Lung (tissue), 12 donors: ENCODE measurements around the gene SLC6A17. TPM values are rescaled to one million over a fixed set of nuclear protein-coding genes. Genes with fewer than 3 reads are reported as not detected.

ENCODE experiments used
- ATAC-seq: fragments of 200-7000 bp; cut with Tn5 transposase; one replicate; pipeline ENCODE4 v1.9.1; 2020; ENCODE audit warnings: moderate number of reproducible peaks; ENCODE audit not compliant: insufficient read depth, low FRiP score
- DNase-seq, 3 donors: peaks; one replicate each; pipeline ENCODE4 v3.0.0-alpha.2; 2013 to 2017
- H3K27ac ChIP-seq, 2 donors: one replicate each; pipeline ENCODE4 v1.5.1; 2013; ENCODE audit warnings: mild to moderate bottlenecking in 2 of 2, moderate library complexity in 2 of 2, control low read depth in 1 of 2, inconsistent platforms in 1 of 2, low read depth in 1 of 2, low read length in 1 of 2
- H3K27me3 ChIP-seq, 3 donors: one replicate each; pipeline ENCODE4 v1.5.1; 2013; ENCODE audit warnings: low read length in 2 of 3; ENCODE audit not compliant: control insufficient read depth in 3 of 3, insufficient read depth in 3 of 3
- H3K36me3 ChIP-seq, 4 donors: one replicate each; pipeline ENCODE4 v1.5.1; 2013; ENCODE audit warnings: low read length in 4 of 4, mild to moderate bottlenecking in 1 of 4, moderate library complexity in 1 of 4; ENCODE audit not compliant: control insufficient read depth in 4 of 4, insufficient read depth in 4 of 4
- H3K4me1 ChIP-seq, 5 donors: one replicate each; pipeline ENCODE4 v1.5.1; 2013; ENCODE audit warnings: low read length in 5 of 5, mild to moderate bottlenecking in 2 of 5, moderate library complexity in 1 of 5; ENCODE audit not compliant: control insufficient read depth in 5 of 5, insufficient read depth in 5 of 5
- H3K4me3 ChIP-seq: one replicate; pipeline ENCODE4 v1.5.1; 2013; ENCODE audit warnings: mild to moderate bottlenecking, control low read depth, moderate library complexity
- H3K9ac ChIP-seq, 2 donors: one replicate each; pipeline ENCODE4 v1.5.1; 2013; ENCODE audit warnings: low read length in 2 of 2, control low read depth in 1 of 2; ENCODE audit not compliant: insufficient read depth in 1 of 2
- H3K9me3 ChIP-seq, 4 donors: one replicate each; pipeline ENCODE4 v1.5.1; 2013; ENCODE audit warnings: low read length in 3 of 4, mild to moderate bottlenecking in 1 of 4, moderate library complexity in 1 of 4; ENCODE audit not compliant: control insufficient read depth in 4 of 4, insufficient read depth in 3 of 4
- WGBS, 2 donors: extraction: QIAGEN DNeasy Blood & Tissue Kit; methylation state at CpG; one replicate each; pipeline ENCODE4 v1.1.7; 2013; 5-methylcytosine and 5-hydroxymethylcytosine counted together
- polyA plus RNA-seq, 2 donors: library from polyadenylated mRNA; stranded (reverse); fragments of 200-250 nt; gene quantifications; one replicate each; pipeline ENCODE4 v1.2.1, GENCODE V29; 2013
- total RNA-seq, 2 donors: library from RNA; depleted of rRNA in 1 of 2; stranded (reverse); fragments of >200 nt in 1 of 2; gene quantifications; one replicate each; pipeline ENCODE4 v1.2.1, GENCODE V29; 2014 to 2021
- TF ChIP-seq, protein P1 (sequence below): IDR thresholded peaks from 2 replicates; pipeline ENCODE4 v1.5.1; 2012; ENCODE audit warnings: mild to moderate bottlenecking; ENCODE audit errors: control extremely low read depth, extremely low read depth
- donor health status: control.
- donor health status: control.
- donor health status: Bipolar disorder and iron deficiency.
- donor health status: healthy.
- donor health status: DM: yes; HTN: yes; CAD: no.

SLC6A17 gene
- total and polyA plus RNA-seq, 4 donors = 0.02 to 0.09 (median 0.03) TPM

- Histone ChIP-seq H3K27ac (no peak overlapping the region), H3K4me3 (no peak overlapping the region), H3K36me3 (no peaks in the 10 kb centered on the region), H3K9ac (no peak overlapping the region), H3K9me3 (peaks cover 0 to 2% (median 0%) of the 10 kb centered on the region in 4 donors), H3K4me1 (no peaks in the 10 kb centered on the region), H3K27me3 (no peaks in the 10 kb centered on the region)
- WGBS, 2 donors = 62 to 69% methylated on average over 12 of the region's 12 CpGs
- DNase-seq (peak in 2 of 3 donors; percentile 13 to 33), ATAC-seq (peak; percentile 84)
- TF ChIP-seq, protein P1, sequence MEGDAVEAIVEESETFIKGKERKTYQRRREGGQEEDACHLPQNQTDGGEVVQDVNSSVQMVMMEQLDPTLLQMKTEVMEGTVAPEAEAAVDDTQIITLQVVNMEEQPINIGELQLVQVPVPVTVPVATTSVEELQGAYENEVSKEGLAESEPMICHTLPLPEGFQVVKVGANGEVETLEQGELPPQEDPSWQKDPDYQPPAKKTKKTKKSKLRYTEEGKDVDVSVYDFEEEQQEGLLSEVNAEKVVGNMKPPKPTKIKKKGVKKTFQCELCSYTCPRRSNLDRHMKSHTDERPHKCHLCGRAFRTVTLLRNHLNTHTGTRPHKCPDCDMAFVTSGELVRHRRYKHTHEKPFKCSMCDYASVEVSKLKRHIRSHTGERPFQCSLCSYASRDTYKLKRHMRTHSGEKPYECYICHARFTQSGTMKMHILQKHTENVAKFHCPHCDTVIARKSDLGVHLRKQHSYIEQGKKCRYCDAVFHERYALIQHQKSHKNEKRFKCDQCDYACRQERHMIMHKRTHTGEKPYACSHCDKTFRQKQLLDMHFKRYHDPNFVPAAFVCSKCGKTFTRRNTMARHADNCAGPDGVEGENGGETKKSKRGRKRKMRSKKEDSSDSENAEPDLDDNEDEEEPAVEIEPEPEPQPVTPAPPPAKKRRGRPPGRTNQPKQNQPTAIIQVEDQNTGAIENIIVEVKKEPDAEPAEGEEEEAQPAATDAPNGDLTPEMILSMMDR = peak; percentile 68
Measured at GRCh38 chr1:110196917-110197765, 46.8 kb downstream of the SLC6A17 start.

DNA sequence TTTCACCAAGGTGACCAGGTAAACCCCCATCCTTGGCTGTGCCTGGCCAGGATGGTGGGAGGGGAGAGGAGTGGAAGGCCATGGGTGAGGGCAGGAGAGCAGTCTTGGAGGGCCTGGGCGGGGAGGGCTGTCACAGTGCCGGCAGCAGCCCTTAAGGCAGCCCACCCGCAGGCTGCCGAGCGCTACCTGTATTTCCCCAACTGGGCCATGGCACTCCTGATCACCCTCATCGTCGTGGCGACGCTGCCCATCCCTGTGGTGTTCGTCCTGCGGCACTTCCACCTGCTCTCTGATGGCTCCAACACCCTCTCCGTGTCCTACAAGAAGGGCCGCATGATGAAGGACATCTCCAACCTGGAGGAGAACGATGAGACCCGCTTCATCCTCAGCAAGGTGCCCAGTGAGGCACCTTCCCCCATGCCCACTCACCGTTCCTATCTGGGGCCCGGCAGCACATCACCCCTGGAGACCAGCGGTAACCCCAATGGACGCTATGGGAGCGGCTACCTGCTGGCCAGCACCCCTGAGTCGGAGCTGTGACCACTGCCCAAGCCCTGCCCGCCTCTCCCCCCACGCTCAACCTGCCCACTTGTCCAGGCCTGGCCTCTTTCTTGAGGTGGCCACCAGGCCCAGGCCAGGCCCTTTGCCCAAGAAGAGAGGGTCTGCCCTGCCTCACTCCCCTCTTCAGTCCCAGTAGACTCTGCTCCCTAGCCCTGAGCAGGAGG, 47.8 kb downstream of the SLC6A17 start:
- H3K4me3 ChIP-seq = no peak overlapping the region
- 93 to 96% methylated on average over 23 of the region's 23 CpGs for WGBS, 2 donors
- H3K9me3 ChIP-seq = peaks cover 0 to 2% (median 0%) of the 10 kb centered on the region in 4 donors
- TF ChIP-seq, protein P1 = no peak
- H3K36me3 ChIP-seq = no peaks in the 10 kb centered on the region
- H3K27me3 ChIP-seq = no peaks in the 10 kb centered on the region
- DNase-seq (no peak), ATAC-seq (no peak)
- no peak overlapping the region for H3K27ac ChIP-seq
- no peaks in the 10 kb centered on the region for H3K4me1 ChIP-seq
- no peak overlapping the region for H3K9ac ChIP-seq

- H3K4me1 ChIP-seq = no peaks in the 10 kb centered on the region
- no peaks in the 10 kb centered on the region for H3K27me3 ChIP-seq
- TF ChIP-seq, protein P1 = no peak
- H3K9ac ChIP-seq = no peak overlapping the region
- H3K9me3 ChIP-seq = peaks cover 0 to 2% (median 0%) of the 10 kb centered on the region in 4 donors
- ATAC-seq (no peak), DNase-seq (no peak)
- no peak overlapping the region for H3K4me3 ChIP-seq
- H3K27ac ChIP-seq = no peak overlapping the region
- H3K36me3 ChIP-seq = no peaks in the 10 kb centered on the region
- 94 to 95% methylated on average over 2 of the region's 2 CpGs for WGBS, 2 donors
Measured at GRCh38 chr1:110198746-110199145, 48.5 kb downstream of the SLC6A17 start.
